HEK293 (cell line): ENCODE measurements around the gene CABP4.

ENCODE experiments used
- CTCF ChIA-PET: fragments of 350-600 bp; formaldehyde crosslinking; extraction: SDS; loops from one replicate; lab custom pipeline; 2021; ENCODE audit warnings: antibody characterized with exemption; lab: Yijun Ruan, JAX
- POLR2A ChIA-PET: fragments of 300-600 bp; formaldehyde crosslinking; extraction: SDS; loops from one replicate; lab custom pipeline; 2020; ENCODE audit warnings: antibody characterized with exemption, inconsistent platforms; lab: Yijun Ruan, JAX
- H3K27ac ChIP-seq: fragments of 200-500 bp; sonication (Bioruptor generic); 2 replicates; pipeline ENCODE4 v1.5.1; 2014; ENCODE audit warnings: low read depth, low read length, control low read depth, inconsistent platforms; ENCODE audit errors: extremely low read depth
- H3K36me3 ChIP-seq, 2 experiments: fragments of 200-500 bp in 1 of 2; sonication (Bioruptor generic) in 1 of 2; 1 replicate in 1 of 2; 2 replicates in 1 of 2; pipeline ENCODE4 v1.5.1; 2014 to 2017; ENCODE audit warnings: inconsistent platforms in 2 of 2, low read length in 2 of 2; ENCODE audit not compliant: control insufficient read depth in 2 of 2, insufficient read depth in 1 of 2
- H3K4me1 ChIP-seq: fragments of 200-500 bp; sonication (Bioruptor generic); 2 replicates; pipeline ENCODE4 v1.5.1; 2014; ENCODE audit warnings: mild to moderate bottlenecking, low read length, inconsistent platforms; ENCODE audit not compliant: control insufficient read depth, insufficient read depth
- H3K4me3 ChIP-seq: 2 replicates; pipeline ENCODE4 v1.5.1; 2011; ENCODE audit warnings: low read depth, mild to moderate bottlenecking, control low read depth, low read length, moderate library complexity
- H3K9me3 ChIP-seq: fragments of 200-500 bp; sonication (Bioruptor generic); 2 replicates; pipeline ENCODE4 v1.5.1; 2014; ENCODE audit warnings: low read depth, low read length, inconsistent platforms; ENCODE audit not compliant: control insufficient read depth, insufficient read depth
- BCL11B ChIP-seq: fragments of 450-650 bp; formaldehyde crosslinking; IDR thresholded peaks from 2 replicates; pipeline ENCODE4 v1.5.1; 2016; ENCODE audit warnings: low read depth, missing biosample characterization, missing genetic modification characterization
- GLI4 ChIP-seq: fragments of 450-650 bp; formaldehyde crosslinking; IDR thresholded peaks from 2 replicates; pipeline ENCODE4 v1.5.1; 2016; ENCODE audit warnings: missing biosample characterization, missing genetic modification characterization
- HIC1 ChIP-seq: fragments of 450-650 bp; formaldehyde crosslinking; IDR thresholded peaks from 2 replicates; pipeline ENCODE4 v1.5.1; 2016; ENCODE audit warnings: missing biosample characterization, missing genetic modification characterization
- INSM2 ChIP-seq: fragments of 450-650 bp; formaldehyde crosslinking; IDR thresholded peaks from 2 replicates; pipeline ENCODE4 v1.5.1; 2016; ENCODE audit warnings: missing biosample characterization, missing genetic modification characterization
- ZFP37 ChIP-seq: fragments of 450-650 bp; formaldehyde crosslinking; IDR thresholded peaks from 2 replicates; pipeline ENCODE4 v1.5.1; 2016; ENCODE audit warnings: missing biosample characterization, missing genetic modification characterization
- ZNF10 ChIP-seq: fragments of 450-650 bp; formaldehyde crosslinking; IDR thresholded peaks from 2 replicates; pipeline ENCODE4 v1.5.1; 2017; ENCODE audit warnings: missing biosample characterization, missing genetic modification characterization
- ZNF26 ChIP-seq: fragments of 450-650 bp; formaldehyde crosslinking; IDR thresholded peaks from 2 replicates; pipeline ENCODE4 v1.5.1; 2016; ENCODE audit warnings: missing biosample characterization, missing genetic modification characterization
- ZNF488 ChIP-seq: fragments of 450-650 bp; formaldehyde crosslinking; IDR thresholded peaks from 2 replicates; pipeline ENCODE4 v1.5.1; 2016; ENCODE audit warnings: missing biosample characterization, missing genetic modification characterization
- ZNF747 ChIP-seq: fragments of 450-650 bp; formaldehyde crosslinking; IDR thresholded peaks from 2 replicates; pipeline ENCODE4 v1.5.1; 2016; ENCODE audit warnings: missing biosample characterization, missing genetic modification characterization
- ZNF837 ChIP-seq: fragments of 450-650 bp; formaldehyde crosslinking; IDR thresholded peaks from 2 replicates; pipeline ENCODE4 v1.5.1; 2016; ENCODE audit warnings: missing biosample characterization, missing genetic modification characterization
- ZSCAN16 ChIP-seq: fragments of 450-650 bp; formaldehyde crosslinking; IDR thresholded peaks from 2 replicates; pipeline ENCODE4 v1.5.1; 2016; ENCODE audit warnings: missing biosample characterization, missing genetic modification characterization
- ZSCAN18 ChIP-seq: fragments of 450-650 bp; formaldehyde crosslinking; IDR thresholded peaks from 2 replicates; pipeline ENCODE4 v1.5.1; 2016; ENCODE audit warnings: missing biosample characterization, missing genetic modification characterization

CABP4 gene

GRCh38 chr11:67494371-67495233, 39.4 kb downstream of the CABP4 start:
- ChIA-PET CTCF (interaction anchor here (0.8 kb wide), 1 partner anchor 8 kb away, joined by 3 read pairs; no protein-coding TSS in a partner anchor), POLR2A (interaction anchor here (0.5 kb wide), 1 partner anchor 17 kb away, joined by 6 read pairs; no protein-coding TSS in a partner anchor)
- Histone ChIP-seq H3K36me3 (peaks cover 0 to 81% of the 10 kb centered on the region in 2 experiments; a peak in 1 of 3 replicates), H3K4me1 (no peaks in the 10 kb centered on the region), H3K9me3 (no peaks in the 10 kb centered on the region), H3K4me3 (no peak overlapping the region), H3K27ac (no peak overlapping the region)
- TF ChIP-seq HIC1 = 0 out of 2 replicates have a peak, but pooled peaks have one; percentile 17
- no peak for TF ChIP-seq ZNF488 (tag by site-specific recombination)
- TF ChIP-seq ZNF26 (tag by site-specific recombination) = no peak

- Histone ChIP-seq H3K27ac (no peak overlapping the region), H3K4me3 (no peak overlapping the region), H3K36me3 (peaks cover 0 to 81% of the 10 kb centered on the region in 2 experiments; a peak in 1 of 3 replicates), H3K9me3 (no peaks in the 10 kb centered on the region), H3K4me1 (no peaks in the 10 kb centered on the region)
- ChIA-PET CTCF (no interaction called here), POLR2A (no interaction called here)
- no peak for TF ChIP-seq ZNF10 (tag by site-specific recombination)
- TF ChIP-seq GLI4 = no peak
- no peak for TF ChIP-seq INSM2
- no peak for TF ChIP-seq BCL11B (tag by site-specific recombination)
- no peak for TF ChIP-seq ZSCAN16 (tag by site-specific recombination)
- no peak for TF ChIP-seq ZNF837
- no peak for TF ChIP-seq ZNF747 (tag by site-specific recombination)
- TF ChIP-seq ZSCAN18 (tag by site-specific recombination) = no peak
- TF ChIP-seq ZFP37 = no peak
Observed at GRCh38 chr11:67495234-67496005, 40.3 kb downstream of the CABP4 start.
